Midbrain (tissue), 1 donor: ENCODE data around the gene PID1.
"Not testable (repeated sequence)": the region's sequence is repeated elsewhere in the genome, so short reads cannot be mapped to it uniquely, and the experiment has no call there.

Experiments used
- DNase-seq: peaks from one replicate; lab custom pipeline; 2025; lab: John Stamatoyannopoulos, UW

The PID1 gene

DNA sequence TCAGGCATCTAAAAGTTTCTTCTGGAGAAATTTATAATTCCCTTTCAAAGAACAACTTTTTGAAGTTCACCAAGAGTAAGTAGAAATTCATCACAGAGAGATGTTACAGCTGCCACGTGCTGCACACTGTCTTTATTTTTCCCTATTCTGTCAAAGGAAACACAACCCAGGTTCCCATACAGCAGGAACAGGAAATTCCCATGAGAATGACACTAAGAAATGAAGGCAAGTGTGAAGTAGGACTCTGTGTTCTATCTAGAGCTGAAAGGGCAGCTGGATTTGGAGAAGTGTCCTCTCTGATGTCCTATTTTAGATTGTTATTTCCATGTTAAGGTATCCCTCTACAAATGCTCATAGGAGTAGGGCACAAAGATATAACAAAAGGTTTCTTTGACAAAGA is 58.8 kb downstream of the PID1 start:
- no peak for DNase-seq

DNA sequence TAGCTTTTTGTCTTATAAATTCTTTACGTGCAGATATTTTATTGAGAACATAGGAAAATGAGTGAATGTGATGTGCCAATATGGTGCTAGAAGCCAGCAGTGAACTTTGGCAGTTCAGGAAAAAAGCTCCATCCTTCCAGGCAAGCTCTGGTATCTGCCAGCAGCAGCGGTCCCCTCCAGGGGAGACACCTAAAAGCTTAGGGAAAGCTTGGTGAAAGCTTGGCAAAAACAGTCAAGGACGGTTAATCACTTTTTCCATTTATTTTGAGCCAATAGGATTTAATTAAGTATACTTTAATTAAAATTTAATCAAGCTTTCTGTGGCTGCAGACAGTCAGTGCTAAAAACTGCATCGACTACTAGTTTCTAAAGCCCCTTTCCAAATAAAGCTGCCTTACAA is 60.4 kb downstream of the PID1 start:
- DNase-seq = no peak

DNA sequence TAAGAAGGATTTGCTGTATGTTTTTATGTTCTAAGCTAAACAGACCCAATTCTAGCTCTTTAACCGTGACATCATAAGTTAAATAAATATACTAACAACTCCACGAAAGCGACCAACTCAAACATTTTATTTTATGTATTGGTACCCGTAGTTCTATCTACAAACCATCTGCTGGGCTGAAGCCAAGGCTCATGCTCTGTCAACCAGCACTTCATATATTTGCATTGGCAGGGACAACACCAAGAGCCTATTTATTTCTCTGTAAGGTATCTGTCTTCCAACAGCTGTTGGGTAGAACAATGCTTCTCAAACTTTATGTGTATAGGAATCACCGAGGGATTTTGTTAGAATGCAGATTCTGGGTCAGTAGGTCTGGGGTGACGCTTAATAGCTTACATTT is 64.5 kb downstream of the PID1 start:
- no peak for DNase-seq

DNA sequence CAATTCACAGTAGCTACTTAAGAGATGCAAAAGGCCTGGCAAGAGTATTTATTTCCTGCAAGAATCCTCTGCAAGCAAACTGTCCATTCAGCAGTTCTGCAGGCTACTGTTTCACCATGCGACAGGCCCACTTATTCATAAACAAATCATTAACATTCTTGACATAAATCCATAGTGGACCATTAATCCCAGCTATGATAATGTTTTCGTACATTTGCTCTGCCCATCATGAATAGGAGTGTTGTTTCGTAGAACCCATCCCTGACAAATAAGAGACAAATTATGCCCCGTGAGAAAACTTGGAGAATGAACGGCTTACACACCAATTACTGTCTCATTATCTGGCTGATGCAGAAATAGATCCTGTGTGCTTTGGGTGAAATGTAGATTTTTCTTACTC is 65.4 kb downstream of the PID1 start:
- no peak for DNase-seq

DNA sequence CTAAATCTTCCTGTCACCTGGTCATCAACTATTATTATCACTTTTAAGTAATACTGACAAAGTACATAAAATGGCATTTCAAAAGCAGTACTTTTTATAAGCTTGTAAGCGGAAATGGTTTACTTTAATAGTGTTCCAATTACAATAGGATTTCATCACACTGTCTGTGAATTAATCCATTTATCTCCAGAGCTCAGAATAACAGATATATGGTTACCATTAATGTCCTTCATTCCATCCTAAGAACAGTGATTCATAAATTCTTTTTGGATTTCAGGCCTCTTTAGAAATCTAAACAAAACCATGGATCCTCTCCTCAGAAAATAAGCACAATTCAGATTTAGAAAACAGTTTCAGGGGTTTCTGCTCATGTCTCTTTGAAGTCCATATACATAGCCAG is 68.4 kb downstream of the PID1 start:
- DNase-seq = no peak

DNA sequence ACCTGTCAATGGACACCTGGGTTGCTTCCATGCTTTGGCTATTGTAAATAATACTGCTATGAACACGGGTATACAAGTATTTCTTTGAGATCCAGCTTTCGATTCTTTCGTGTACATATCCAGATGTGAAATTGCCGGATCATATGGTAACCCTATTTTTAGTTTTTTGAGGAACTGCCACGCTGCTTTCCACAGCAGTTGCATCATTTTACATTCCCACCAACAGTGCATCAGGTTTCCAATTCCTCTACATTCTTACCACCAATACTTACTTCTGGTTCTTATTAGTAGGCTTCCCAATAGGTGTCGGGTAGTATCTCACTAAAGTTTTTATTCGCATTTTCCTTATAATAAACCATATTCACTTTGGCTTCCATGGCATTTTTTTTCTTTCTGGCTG is 69.6 kb downstream of the PID1 start:
- DNase-seq = no peak

DNA sequence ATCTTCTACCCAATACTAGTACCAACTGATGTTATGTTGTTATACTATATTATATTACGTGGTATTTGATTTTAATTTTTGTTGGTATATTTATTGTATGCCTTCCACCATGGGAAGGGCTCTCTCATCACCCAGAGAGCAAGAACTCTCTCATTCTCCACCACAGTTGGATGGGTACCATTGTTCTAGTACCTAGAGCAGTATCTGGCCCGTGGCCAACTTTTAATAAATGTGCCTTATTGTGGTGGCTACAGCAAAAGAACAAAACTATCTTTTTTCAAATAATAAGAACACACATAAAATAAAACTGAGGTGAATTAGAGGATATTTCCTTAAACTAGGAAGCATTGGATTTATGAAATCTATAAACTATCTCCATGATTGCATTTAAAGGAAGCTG is 71.8 kb downstream of the PID1 start:
- DNase-seq = no peak

DNA sequence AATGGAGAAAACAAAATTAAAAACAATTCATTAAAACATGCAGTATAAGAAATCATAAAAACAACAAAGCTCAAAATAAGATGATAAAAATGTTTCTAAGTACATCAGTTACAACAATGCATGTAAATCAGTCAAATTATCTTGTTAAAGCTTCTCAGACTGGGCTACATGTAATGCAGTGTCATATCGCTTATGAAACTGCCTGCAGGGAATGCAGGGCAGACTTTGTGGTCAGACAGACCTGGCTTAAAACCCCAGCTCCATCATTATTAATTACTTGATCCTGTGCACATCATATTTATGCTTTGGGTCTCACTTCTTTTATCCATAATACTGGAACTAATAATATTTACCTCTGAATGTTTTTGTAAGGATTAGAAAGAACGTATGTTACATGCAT is 74.6 kb downstream of the PID1 start:
- DNase-seq = no peak

DNA sequence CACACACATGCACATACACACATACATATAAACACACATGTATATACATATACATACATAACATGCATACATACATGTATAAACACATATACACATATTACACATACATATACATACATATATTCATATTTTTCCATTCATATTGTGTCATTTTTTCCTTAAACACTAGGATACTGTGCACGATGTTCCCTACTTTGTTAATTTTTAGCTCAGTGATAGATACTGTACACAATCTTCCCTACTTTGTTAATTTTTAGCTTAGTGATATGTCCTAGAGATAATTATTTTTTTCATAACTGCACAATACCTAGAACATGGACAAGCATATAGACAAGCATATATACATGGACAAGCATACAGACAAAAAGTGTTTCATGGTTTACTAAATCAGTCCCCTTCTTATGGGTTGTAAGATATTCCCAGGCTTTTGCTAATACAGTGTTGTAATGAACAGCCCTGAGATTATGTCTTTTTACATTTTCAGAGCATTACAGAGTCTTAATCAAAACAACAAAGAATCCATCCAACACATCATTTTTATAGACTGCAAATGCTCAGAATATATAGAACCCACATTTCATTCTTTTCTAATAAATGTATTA is 75.6 kb downstream of the PID1 start:
- DNase-seq = no peak

DNA sequence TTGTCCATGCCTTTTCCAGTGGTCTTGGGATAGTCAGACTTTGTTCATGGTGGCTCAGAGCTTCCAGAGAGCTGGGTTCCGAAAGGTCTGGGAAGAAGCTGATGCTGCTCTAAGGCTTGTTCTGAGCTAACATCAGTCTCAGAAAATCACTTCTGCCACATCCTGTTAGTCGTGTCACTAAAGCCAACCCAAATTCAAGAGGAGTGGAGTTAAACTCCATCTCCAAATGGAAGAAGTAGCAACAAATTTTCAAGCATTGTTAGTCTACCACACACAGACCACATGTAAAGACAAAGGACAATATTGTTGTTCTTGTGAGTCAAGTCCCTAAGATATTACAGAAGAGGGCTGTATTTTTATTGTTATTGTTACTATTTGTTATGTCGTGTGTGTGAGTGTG is 77.8 kb downstream of the PID1 start:
- DNase-seq = no peak

DNA sequence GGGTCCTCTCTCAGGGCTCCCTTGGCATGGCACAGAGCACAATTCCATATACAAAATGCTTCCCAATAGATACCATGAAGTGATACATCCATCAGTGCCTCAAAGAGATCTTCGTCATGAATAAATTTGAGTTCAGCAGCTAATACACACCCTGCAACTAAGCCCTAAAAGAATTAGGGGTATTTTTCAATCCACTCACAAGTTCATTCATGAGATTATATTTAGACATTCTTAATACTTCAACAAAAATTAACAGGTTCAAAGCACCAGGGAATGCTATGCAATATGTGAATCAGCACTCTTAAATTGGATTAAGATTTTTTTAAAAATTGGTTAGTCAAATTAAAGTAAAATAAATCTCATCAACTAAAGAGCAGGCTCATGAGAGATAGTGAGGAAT is 79.7 kb downstream of the PID1 start:
- DNase-seq = no peak

DNA sequence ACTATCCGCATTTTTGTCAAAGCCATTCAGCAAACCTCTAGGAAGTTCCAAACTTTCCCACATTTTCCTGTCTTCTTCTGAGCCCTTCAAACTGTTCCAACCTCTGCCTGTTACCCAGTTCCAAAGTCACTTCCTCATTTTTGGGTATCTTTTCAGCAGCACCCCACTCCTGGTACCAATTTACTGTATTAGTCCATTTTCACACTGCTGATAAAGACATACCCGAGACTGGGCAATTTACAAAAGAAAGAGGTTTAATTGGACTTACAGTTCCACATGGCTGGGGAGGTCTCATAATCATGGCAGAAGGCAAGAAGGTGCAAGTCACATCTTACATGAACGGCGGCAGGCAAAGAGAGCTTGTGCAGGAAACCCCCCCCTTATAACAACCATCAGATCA is 84.0 kb downstream of the PID1 start:
- not testable (repeated sequence) for DNase-seq

DNA sequence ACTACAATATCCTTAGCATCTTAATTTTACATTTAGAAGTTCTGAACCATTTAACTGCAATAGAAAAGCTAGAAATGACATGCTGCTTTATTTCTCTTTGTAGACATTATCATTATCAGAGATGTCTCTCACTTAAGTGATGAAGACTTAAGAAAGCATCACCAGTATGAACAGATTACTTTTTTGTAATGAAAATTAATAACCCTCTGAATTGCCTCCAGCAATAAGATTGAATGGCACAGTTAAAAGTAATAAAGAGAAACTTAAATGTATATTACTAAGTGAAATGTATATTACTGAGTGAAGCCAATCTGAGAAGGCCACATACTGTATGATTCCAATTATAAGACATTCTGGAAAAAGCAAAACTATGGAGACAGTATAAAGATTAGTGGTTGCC is 89.4 kb downstream of the PID1 start:
- DNase-seq = no peak

DNA sequence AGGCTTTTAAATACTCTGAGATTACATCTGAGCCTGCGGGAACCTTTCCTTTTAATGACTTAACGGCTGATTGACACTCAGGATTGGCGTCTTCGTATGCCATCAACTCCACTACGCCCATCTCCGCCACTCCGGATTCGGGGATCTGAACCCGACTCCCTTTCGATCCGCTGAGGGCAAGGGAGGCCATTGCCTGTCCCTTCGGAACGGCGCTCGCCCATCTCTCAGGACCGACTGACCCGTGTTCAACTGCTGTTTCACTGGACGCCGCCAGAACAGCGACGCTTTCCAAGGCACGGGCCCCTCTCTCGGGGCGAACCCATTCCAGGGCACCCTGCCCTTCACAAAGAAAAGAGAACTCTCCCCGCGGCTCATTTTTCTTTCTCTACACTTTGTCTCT is 90.4 kb downstream of the PID1 start:
- DNase-seq = no peak

DNA sequence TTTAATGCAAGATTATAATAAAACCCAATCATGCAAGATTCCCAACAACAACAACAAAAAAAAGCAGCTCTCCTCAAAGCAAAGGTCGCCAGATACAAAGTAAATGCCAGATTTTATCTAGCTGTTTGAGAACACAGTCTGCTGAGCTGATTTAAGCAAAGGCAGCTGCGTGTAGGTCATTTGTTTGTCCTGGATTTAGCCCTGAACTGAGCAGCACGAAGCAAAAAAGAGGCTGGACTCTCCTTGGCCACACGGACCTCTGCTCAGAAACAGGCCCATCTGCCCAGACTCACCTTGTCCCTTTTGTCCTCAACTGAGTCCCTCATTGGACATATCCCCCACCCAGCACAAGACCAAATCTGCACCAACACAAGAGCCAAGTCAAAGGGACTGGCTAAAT is 91.5 kb downstream of the PID1 start:
- no peak for DNase-seq

DNA sequence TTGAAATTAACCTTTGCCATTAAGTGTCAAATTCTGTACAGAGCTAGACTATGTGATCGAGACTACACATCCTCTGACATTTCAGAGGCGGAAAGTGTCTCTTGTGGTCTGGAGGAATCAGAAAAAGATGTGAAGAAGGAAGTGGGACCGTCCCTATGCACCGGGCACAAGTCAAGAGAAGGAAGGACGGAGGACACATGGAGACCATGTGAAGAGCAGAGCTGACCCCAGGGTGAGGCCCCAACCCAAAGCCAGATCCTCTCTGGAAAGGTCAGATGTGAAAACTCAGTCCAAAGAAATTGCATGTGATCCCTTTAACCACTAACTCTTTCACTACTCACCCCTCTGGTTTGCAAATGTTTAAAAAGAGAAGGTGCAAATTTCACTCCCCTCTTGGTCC is 92.4 kb downstream of the PID1 start:
- DNase-seq = no peak

DNA sequence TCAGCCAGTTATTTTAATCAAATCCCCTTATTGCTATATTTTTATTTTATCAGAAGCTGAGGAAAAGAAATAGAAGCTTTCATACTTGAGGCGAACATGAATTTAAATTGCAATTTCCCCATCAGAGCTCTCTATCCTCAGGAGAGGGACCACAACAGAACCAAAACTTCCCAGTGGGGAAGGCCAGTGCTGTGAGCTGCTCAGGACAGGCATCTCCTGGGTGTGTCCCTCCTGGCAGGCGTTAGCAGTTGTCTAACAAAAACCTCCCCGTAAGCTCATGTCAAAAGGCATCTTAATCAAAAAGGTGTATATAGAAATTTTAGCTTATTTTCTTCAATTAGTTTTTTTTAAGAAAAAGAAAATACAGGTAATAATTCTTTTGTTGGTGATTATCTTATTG is 93.0 kb downstream of the PID1 start:
- DNase-seq = no peak

DNA sequence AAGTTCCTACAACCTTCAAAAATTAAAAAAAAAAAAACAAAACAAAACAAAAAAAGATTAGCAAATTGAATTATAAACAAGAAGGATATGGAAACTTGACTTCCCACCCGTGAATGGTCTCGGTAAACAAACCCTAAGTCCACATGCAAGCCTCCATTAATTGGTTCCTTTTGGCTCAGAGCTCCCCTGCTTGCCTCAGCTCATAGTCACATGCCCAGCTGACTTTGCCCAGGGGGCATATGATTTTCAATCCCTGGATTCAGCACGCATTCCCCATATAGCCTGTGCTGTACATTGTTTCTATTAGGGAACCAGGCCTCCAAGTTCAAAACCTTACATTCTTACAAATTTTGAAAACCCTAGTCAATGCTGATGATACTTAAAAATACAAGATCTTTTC is 95.0 kb downstream of the PID1 start:
- no peak for DNase-seq

DNA sequence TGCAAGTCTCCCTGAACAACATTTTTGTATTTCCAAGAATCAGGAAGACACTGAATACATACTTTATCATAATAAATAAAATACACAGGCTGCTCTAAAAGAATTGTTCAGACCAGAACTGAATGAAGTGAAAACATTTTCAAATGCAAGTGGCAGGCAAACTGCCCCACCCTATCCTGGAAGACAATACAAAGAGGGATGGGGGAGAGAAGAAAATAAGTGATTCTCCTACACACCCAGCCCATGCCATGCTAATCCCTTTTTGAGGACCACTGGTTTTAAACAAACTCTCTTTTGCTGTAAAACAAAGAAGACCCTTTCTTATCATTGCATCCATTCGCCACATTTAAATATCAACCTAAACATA is 95.6 kb downstream of the PID1 start:
- DNase-seq = no peak

DNA sequence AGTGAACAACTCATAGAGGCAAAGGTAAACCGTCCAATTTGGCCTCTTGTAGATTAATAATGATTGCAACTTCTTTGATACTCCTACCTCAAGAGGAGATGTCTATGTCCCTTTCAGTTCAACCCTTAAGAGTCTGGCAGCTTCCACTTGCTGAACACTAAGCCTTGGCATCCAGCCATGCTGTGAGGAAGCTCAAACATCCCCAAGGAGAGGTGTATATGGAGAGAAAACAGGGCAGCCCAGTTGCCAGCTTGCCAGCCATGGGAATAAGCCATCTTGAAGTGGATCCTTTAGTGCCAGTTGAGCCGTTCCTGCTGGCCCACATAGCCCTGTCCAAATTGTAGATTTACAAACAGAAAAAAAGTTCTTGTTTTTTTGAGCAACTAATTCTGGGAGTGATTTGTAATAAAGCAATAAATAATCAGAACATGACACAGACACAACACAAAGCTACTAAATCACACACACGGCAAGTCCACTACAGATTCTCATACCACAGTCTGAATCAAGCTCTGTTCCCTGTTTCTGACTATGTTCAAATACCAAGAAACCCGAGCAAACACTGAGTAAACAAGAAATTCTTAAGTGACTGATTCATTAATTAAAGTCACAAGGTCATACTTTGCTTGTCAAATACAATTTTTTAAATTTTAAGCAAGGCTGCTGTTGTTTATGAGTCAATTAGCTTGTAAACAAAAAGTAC is 96.1 kb downstream of the PID1 start:
- DNase-seq = no peak

DNA sequence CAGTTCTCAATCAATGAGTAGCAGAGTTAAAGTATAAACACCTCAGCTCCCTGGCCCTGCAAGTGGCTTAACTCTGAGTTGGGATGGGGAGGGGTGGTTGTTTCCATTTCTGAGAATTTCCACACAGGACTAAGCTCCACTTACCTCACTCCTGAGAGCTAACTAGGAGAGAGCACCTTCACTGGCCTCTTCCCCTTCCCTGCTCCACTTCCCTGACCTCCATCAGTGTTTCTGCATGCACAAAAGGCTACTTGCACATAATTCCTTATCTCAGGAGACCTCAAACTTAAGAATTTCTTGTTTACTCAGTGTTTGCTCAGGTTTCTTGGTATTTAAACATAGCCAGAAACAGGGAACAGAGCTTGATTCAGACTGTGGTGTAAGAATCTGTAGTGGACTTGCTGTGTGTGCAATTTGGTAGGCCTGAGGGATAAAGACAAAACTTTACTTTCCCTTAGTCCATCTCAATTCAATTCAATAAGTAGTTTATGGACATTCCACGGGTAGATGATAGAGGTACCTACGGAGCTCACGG is 97.2 kb downstream of the PID1 start:
- no peak for DNase-seq

DNA sequence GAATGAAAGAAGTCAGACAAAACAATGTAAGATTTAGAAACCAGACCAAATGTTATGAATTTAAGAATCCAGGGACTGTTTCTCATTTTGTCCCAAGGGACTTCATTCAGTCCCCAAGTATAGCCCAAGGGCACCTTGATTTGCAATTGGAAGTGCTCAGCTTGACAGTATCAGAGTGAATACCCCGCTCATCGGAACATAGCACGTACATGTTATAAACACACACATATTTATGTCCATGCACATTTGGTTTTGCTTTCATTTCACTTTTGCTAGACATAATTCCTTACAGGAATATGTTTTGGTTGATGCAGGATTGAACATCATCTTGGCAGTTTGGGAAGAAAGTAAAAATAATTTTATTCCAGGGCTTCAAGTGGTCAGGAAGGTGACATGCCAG is 100.2 kb downstream of the PID1 start:
- DNase-seq = no peak

DNA sequence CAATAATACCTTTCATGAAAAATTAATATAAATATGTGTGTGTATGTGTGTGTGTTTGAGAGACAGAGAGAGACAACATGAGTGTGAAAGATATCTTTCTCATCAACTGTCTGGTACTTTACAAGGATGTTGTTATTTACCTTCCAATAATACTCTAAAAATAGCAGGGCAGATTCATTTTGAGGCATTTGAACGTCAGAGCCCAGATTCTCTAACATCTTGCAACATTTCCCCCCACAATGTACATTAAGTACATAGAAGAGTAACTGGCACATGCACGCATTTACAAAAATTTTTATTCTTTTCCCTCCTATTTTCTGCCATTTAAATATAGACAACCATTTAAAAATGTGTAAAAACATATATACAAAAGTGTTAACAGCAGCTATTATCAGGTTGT is 100.9 kb downstream of the PID1 start:
- no peak for DNase-seq

DNA sequence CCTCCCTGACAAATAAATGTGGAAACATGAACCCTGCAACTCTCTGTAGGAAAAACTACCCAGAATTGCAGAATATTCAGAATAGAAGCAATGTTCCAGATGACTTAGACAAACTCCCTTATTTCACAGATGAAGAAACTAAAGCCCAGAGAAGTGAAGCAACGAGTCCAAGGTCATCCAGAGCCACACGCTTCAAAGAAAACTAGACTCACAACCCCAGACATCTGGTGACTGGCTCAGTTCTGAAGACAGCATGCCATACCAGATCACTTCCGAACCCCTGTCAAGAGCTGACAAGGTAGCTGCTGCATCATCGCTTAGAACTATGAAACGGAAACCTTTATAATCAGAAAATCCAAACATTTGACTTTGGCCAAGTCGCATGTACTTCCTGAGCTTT is 101.3 kb downstream of the PID1 start:
- no peak for DNase-seq
